ENCODE data around the gene SLC35F3. TPM values are rescaled to one million over a fixed set of nuclear protein-coding genes. Genes with fewer than 3 reads are reported as not detected.

The SLC35F3 gene
- total RNA-seq, 1 experiment from 2014 or later: 0.94 TPM

DNA sequence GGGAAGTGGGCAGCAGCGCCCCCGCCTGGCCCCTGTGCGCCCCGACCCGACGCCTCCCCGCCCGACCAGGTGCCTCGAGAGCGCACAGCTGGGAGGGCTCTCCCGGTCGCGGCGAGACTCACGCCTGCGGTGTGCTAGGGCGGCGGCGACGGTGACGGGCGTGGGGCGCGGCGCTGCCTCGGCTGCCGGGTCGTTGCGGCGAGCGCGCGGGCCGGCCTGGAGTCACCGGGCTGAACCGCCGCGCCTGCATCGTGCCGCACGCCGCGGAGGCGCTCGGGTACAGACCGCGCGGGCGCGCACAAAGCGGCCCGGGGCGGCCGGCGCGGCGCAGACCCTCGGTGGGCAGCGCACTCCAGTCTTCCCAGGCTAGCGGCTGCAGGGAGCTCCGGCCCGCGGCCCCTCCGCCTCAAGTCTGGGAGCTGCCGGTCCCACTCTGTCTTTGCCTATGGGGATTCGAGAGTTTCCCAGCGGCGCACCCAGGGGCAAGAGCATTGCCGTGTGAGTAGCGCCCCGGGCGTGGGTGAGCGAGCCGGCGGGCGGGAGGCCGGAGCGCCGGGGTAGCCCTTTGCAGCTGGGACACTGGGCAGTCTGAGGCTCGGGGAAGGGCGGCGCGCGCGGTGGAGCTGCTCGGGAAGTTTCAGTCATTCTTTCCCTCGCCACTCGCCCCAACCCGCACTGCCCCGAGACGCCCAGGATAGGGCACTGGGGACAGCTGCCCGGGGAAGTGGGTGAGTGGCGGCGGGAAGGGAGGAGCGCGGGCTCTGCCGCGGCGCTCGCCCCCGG lies at the start of gene SLC35F3 (continued):
- TF ChIP-seq ZNF263 (CRISPR knock-in tag; IDR thresholded peaks at IDR 0.05; ENCODE audit: low read depth) (no peak), MXD4 (CRISPR knock-in tag; IDR thresholded peaks at IDR 0.05; ENCODE audit: borderline replicate concordance) (no peak), NR1H2 (CRISPR knock-in tag; IDR thresholded peaks at IDR 0.05) (no peak), ZNF423 (CRISPR knock-in tag; IDR thresholded peaks at IDR 0.05) (no peak), HMGA2 (CRISPR knock-in tag; IDR thresholded peaks at IDR 0.05) (no peak)
- TF ChIP-seq, protein P1, sequence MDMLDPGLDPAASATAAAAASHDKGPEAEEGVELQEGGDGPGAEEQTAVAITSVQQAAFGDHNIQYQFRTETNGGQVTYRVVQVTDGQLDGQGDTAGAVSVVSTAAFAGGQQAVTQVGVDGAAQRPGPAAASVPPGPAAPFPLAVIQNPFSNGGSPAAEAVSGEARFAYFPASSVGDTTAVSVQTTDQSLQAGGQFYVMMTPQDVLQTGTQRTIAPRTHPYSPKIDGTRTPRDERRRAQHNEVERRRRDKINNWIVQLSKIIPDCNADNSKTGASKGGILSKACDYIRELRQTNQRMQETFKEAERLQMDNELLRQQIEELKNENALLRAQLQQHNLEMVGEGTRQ (CRISPR knock-in tag; IDR thresholded peaks at IDR 0.05): 0 out of 2 replicates have a peak, but pooled peaks have one; percentile 23
- TF ChIP-seq, protein P2, sequence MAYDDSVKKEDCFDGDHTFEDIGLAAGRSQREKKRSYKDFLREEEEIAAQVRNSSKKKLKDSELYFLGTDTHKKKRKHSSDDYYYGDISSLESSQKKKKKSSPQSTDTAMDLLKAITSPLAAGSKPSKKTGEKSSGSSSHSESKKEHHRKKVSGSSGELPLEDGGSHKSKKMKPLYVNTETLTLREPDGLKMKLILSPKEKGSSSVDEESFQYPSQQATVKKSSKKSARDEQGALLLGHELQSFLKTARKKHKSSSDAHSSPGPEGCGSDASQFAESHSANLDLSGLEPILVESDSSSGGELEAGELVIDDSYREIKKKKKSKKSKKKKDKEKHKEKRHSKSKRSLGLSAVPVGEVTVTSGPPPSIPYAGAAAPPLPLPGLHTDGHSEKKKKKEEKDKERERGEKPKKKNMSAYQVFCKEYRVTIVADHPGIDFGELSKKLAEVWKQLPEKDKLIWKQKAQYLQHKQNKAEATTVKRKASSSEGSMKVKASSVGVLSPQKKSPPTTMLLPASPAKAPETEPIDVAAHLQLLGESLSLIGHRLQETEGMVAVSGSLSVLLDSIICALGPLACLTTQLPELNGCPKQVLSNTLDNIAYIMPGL (CRISPR knock-in tag; IDR thresholded peaks at IDR 0.05): peak; percentile 73

DNA sequence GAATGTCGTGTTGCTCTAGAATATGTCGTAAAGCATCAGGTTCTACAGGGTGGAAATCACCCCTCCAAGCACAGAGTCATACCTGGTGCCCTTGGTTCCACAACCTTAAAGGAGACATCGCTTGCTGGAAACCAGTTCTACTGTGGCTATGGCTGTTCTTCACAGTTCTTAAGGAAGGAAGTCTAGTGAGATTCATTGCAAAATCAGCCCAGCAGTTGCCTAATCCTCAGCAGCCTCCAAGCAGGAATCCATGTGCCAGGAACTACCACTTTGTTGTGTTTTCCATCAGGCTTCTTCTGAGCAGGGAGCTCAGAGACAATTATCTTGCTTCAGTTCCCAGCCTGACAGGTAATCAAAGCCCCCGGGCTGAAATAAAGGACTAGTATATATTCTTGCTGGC lies 45.0 kb upstream of the SLC35F3 start:
- POLR2A ChIA-PET: no interaction called here
- CTCF ChIA-PET: no interaction called here

DNA sequence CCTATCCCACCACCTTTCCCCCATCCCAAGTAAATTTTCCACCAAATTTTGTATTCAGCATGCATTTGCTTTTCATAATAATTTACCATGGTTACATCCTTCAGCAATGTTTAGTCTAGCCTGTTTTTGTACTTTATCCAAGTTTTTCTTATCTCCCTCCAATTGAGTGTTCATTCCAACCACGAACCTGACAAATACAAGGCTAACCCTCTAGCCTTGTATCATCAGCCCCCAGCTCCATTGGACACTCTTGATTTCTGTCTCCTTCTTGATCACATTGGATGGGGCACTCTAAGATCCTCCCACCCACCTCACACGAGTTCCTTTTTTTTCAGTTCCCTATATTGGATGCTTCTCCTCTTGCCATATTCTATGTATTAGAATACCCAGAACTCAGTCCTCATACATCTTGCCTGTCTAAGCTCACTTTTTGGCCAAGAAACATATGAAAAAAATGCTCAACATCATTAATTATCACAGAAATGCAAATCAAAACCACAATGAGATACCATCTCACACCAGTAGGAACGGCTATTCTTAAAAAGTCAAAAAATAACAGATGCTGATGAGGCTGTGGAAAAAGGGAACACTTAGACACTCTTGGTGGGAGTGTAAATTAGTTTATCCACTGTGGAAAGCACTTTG lies 40.5 kb upstream of the SLC35F3 start:
- Mint-ChIP-seq H3K4me1 (no peaks in the 10 kb centered on the region), H3K27me3 (ENCODE audit: low read depth) (peaks cover 7% of the 10 kb centered on the region; the same call in 1 of the 2 replicates), H3K36me3 (peaks cover 28% of the 10 kb centered on the region), H3K27ac (no peak overlapping the region), H3K9me3 (peaks cover 46% of the 10 kb centered on the region), H3K4me3 (no peak overlapping the region)
- no peak for ATAC-seq
- ChIA-PET CTCF (no interaction called here), POLR2A (no interaction called here)
- DNase-seq (ENCODE audit: low spot score): no peak
- TF ChIP-seq, protein P3, sequence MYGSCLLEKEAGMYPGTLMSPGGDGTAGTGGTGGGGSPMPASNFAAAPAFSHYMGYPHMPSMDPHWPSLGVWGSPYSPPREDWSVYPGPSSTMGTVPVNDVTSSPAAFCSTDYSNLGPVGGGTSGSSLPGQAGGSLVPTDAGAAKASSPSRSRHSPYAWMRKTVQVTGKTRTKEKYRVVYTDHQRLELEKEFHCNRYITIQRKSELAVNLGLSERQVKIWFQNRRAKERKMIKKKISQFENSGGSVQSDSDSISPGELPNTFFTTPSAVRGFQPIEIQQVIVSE (CRISPR knock-in tag; IDR thresholded peaks at IDR 0.05; ENCODE audit: borderline replicate concordance): no peak
- TF ChIP-seq, protein P4, sequence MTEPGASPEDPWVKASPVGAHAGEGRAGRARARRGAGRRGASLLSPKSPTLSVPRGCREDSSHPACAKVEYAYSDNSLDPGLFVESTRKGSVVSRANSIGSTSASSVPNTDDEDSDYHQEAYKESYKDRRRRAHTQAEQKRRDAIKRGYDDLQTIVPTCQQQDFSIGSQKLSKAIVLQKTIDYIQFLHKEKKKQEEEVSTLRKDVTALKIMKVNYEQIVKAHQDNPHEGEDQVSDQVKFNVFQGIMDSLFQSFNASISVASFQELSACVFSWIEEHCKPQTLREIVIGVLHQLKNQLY (CRISPR knock-in tag; IDR thresholded peaks at IDR 0.05): no peak
- TF ChIP-seq TEAD4 (CRISPR knock-in tag; IDR thresholded peaks at IDR 0.05) (no peak), ZNF423 (CRISPR knock-in tag; IDR thresholded peaks at IDR 0.05) (no peak), ESRRA (CRISPR knock-in tag; IDR thresholded peaks at IDR 0.05; ENCODE audit: borderline replicate concordance) (no peak), SP1 (CRISPR knock-in tag; conservative IDR thresholded peaks at IDR 0.05) (no peak), SMAD4 (CRISPR knock-in tag; IDR thresholded peaks at IDR 0.05) (no peak), ZNF396 (CRISPR knock-in tag; IDR thresholded peaks at IDR 0.05; ENCODE audit: borderline replicate concordance) (no peak), GRHL2 (CRISPR knock-in tag; IDR thresholded peaks at IDR 0.05; ENCODE audit: insufficient replicate concordance, severe bottlenecking) (no peak), MYBL2 (CRISPR knock-in tag; IDR thresholded peaks at IDR 0.05) (no peak)
- TF ChIP-seq, protein P2 (CRISPR knock-in tag; IDR thresholded peaks at IDR 0.05): no peak
- TF ChIP-seq, protein P5, sequence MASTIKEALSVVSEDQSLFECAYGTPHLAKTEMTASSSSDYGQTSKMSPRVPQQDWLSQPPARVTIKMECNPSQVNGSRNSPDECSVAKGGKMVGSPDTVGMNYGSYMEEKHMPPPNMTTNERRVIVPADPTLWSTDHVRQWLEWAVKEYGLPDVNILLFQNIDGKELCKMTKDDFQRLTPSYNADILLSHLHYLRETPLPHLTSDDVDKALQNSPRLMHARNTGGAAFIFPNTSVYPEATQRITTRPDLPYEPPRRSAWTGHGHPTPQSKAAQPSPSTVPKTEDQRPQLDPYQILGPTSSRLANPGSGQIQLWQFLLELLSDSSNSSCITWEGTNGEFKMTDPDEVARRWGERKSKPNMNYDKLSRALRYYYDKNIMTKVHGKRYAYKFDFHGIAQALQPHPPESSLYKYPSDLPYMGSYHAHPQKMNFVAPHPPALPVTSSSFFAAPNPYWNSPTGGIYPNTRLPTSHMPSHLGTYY (CRISPR knock-in tag; IDR thresholded peaks at IDR 0.05): no peak
- TF ChIP-seq, protein P6, sequence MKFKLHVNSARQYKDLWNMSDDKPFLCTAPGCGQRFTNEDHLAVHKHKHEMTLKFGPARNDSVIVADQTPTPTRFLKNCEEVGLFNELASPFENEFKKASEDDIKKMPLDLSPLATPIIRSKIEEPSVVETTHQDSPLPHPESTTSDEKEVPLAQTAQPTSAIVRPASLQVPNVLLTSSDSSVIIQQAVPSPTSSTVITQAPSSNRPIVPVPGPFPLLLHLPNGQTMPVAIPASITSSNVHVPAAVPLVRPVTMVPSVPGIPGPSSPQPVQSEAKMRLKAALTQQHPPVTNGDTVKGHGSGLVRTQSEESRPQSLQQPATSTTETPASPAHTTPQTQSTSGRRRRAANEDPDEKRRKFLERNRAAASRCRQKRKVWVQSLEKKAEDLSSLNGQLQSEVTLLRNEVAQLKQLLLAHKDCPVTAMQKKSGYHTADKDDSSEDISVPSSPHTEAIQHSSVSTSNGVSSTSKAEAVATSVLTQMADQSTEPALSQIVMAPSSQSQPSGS (CRISPR knock-in tag; IDR thresholded peaks at IDR 0.05; ENCODE audit: borderline replicate concordance, low read depth): no peak

More for the DNA sequence above, 45.0 kb upstream of the SLC35F3 start:
- DNase-seq (ENCODE audit: low spot score) (no peak), ATAC-seq (no peak)
- H3K27ac Mint-ChIP-seq: no peak overlapping the region
- H3K4me3 Mint-ChIP-seq: no peak overlapping the region
- peaks cover 7% of the 10 kb centered on the region for H3K9me3 Mint-ChIP-seq
- TF ChIP-seq OVOL2 (CRISPR knock-in tag; IDR thresholded peaks at IDR 0.05; ENCODE audit: borderline replicate concordance) (no peak), TP53 (CRISPR knock-in tag; IDR thresholded peaks at IDR 0.05) (no peak), JAZF1 (CRISPR knock-in tag; IDR thresholded peaks at IDR 0.05) (no peak)
- TF ChIP-seq, protein P7, sequence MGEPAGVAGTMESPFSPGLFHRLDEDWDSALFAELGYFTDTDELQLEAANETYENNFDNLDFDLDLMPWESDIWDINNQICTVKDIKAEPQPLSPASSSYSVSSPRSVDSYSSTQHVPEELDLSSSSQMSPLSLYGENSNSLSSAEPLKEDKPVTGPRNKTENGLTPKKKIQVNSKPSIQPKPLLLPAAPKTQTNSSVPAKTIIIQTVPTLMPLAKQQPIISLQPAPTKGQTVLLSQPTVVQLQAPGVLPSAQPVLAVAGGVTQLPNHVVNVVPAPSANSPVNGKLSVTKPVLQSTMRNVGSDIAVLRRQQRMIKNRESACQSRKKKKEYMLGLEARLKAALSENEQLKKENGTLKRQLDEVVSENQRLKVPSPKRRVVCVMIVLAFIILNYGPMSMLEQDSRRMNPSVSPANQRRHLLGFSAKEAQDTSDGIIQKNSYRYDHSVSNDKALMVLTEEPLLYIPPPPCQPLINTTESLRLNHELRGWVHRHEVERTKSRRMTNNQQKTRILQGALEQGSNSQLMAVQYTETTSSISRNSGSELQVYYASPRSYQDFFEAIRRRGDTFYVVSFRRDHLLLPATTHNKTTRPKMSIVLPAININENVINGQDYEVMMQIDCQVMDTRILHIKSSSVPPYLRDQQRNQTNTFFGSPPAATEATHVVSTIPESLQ (CRISPR knock-in tag; IDR thresholded peaks at IDR 0.05): no peak
- peaks cover 8% of the 10 kb centered on the region for H3K4me1 Mint-ChIP-seq
- no peaks in the 10 kb centered on the region for H3K36me3 Mint-ChIP-seq
- no peaks in the 10 kb centered on the region for H3K27me3 Mint-ChIP-seq (ENCODE audit: low read depth)
